ENCODE results near the gene PKNOX2. TPM values are rescaled to one million over a fixed set of nuclear protein-coding genes. Genes with fewer than 3 reads are reported as not detected.

The PKNOX2 gene
- total RNA-seq, 1 donor = under 0.01 TPM

DNA sequence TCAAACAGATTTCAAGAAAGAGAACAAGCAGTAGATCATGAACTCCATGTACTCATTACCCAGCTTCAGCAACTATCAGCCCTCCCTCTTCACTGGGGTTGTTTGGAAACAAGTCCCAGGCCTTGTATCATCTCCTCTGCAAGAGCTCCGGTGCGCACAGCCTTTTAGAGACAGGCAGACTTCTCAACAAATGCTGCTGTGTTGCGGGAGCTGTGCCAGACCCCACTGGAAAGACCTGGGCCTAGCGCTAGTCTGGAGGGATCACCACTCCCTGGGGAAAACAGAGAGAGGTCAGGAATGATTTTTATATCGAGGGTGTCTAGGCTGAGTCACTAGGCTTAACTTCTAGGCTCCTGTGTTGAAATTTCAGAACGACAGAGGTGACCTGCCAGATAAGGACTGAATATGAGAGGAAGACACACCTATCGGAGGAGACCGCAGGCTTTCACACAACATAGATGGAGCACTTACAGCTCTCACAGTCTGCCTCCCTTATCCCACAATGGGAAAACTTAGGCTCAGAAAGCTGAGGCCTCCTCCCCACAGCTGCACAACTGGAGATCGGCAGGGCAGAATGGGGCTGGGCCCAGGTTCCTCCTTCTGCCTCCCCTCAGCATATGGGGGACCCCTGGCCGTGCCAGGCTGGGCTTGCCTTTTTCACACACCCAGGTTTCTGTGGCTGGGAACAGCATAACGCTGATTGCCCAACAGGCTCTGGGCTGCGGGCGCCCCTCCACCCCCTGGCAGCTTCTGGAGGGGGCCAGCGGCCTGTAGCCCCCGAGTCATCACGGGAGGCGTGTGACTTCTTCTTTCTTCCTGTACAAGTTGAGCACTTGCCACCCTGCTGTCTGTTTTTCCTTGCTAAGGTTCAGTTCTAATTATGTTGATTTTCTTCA lies 86.0 kb downstream of the PKNOX2 start:
- Histone ChIP-seq H3K27ac (ENCODE audit: low read depth, low read length) (no peak overlapping the region), H3K4me1 (ENCODE audit: insufficient read depth, low read length) (no peaks in the 10 kb centered on the region), H3K9me3 (ENCODE audit: low read depth, low read length) (no peaks in the 10 kb centered on the region), H3K27me3 (ENCODE audit: insufficient read depth, low read length) (no peaks in the 10 kb centered on the region), H2AFZ (ENCODE audit: low read length) (no peak overlapping the region), H3K4me3 (ENCODE audit: insufficient read depth, low read length) (no peak overlapping the region), H3K36me3 (ENCODE audit: insufficient read depth, low read length) (no peaks in the 10 kb centered on the region), H4K20me1 (ENCODE audit: insufficient read depth, low read length) (no peaks in the 10 kb centered on the region), H3K4me2 (ENCODE audit: insufficient read depth, low read length) (no peak overlapping the region), H3K79me2 (ENCODE audit: insufficient read depth, low read length) (no peaks in the 10 kb centered on the region)
- no peak for TF ChIP-seq CTCF (IDR thresholded peaks at IDR 0.05; ENCODE audit: extremely low read depth, low read depth, low read length)
- DNase-seq (ENCODE audit: insufficient read length, low spot score, missing footprints) = no peak

DNA sequence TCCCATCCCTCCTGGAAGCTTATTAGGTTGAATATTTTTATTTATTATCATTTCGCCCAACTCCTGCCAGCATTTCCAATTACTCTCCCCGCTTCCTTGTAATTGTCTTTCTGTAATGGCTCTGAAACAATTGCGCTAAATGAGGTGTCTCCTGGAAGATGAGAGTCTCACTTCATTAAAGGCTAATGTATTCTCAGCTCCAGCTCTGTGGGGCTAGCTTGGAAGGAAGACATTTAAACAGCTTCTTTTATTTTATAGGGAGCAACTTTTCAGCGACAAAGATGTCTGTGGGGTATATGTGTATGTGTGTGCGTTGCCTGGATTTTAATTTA lies 86.6 kb downstream of the PKNOX2 start:
- H3K27ac ChIP-seq (ENCODE audit: low read depth, low read length) = no peak overlapping the region
- H2AFZ ChIP-seq (ENCODE audit: low read length) = no peak overlapping the region
- H4K20me1 ChIP-seq (ENCODE audit: insufficient read depth, low read length) = no peaks in the 10 kb centered on the region
- no peaks in the 10 kb centered on the region for H3K9me3 ChIP-seq (ENCODE audit: low read depth, low read length)
- H3K36me3 ChIP-seq (ENCODE audit: insufficient read depth, low read length) = no peaks in the 10 kb centered on the region
- H3K27me3 ChIP-seq (ENCODE audit: insufficient read depth, low read length) = no peaks in the 10 kb centered on the region
- no peaks in the 10 kb centered on the region for H3K79me2 ChIP-seq (ENCODE audit: insufficient read depth, low read length)
- H3K4me3 ChIP-seq (ENCODE audit: insufficient read depth, low read length) = no peak overlapping the region
- no peak overlapping the region for H3K4me2 ChIP-seq (ENCODE audit: insufficient read depth, low read length)
- TF ChIP-seq CTCF (IDR thresholded peaks at IDR 0.05; ENCODE audit: extremely low read depth, low read depth, low read length) = no peak
- DNase-seq (ENCODE audit: insufficient read length, low spot score, missing footprints) = no peak
- no peaks in the 10 kb centered on the region for H3K4me1 ChIP-seq (ENCODE audit: insufficient read depth, low read length)

GRCh38 chr11:125251956-125252355 lies 87.4 kb downstream of the PKNOX2 start:
- H2AFZ ChIP-seq (ENCODE audit: low read length) = no peak overlapping the region
- no peak for DNase-seq (ENCODE audit: insufficient read length, low spot score, missing footprints)
- TF ChIP-seq CTCF (IDR thresholded peaks at IDR 0.05; ENCODE audit: extremely low read depth, low read depth, low read length) = no peak
- H3K79me2 ChIP-seq (ENCODE audit: insufficient read depth, low read length) = no peaks in the 10 kb centered on the region
- H3K27ac ChIP-seq (ENCODE audit: low read depth, low read length) = no peak overlapping the region
- H3K36me3 ChIP-seq (ENCODE audit: insufficient read depth, low read length) = no peaks in the 10 kb centered on the region
- H3K27me3 ChIP-seq (ENCODE audit: insufficient read depth, low read length) = no peaks in the 10 kb centered on the region
- H3K4me2 ChIP-seq (ENCODE audit: insufficient read depth, low read length) = no peak overlapping the region
- no peaks in the 10 kb centered on the region for H3K4me1 ChIP-seq (ENCODE audit: insufficient read depth, low read length)
- H3K4me3 ChIP-seq (ENCODE audit: insufficient read depth, low read length) = no peak overlapping the region
- no peaks in the 10 kb centered on the region for H4K20me1 ChIP-seq (ENCODE audit: insufficient read depth, low read length)
- no peaks in the 10 kb centered on the region for H3K9me3 ChIP-seq (ENCODE audit: low read depth, low read length)

- no peaks in the 10 kb centered on the region for H3K36me3 ChIP-seq (ENCODE audit: insufficient read depth, low read length)
- no peak for TF ChIP-seq CTCF (IDR thresholded peaks at IDR 0.05; ENCODE audit: extremely low read depth, low read depth, low read length)
- H2AFZ ChIP-seq (ENCODE audit: low read length) = no peak overlapping the region
- H3K9me3 ChIP-seq (ENCODE audit: low read depth, low read length) = no peaks in the 10 kb centered on the region
- no peak overlapping the region for H3K4me3 ChIP-seq (ENCODE audit: insufficient read depth, low read length)
- H3K79me2 ChIP-seq (ENCODE audit: insufficient read depth, low read length) = no peaks in the 10 kb centered on the region
- no peak overlapping the region for H3K27ac ChIP-seq (ENCODE audit: low read depth, low read length)
- no peak overlapping the region for H3K4me2 ChIP-seq (ENCODE audit: insufficient read depth, low read length)
- no peaks in the 10 kb centered on the region for H3K27me3 ChIP-seq (ENCODE audit: insufficient read depth, low read length)
- DNase-seq (ENCODE audit: insufficient read length, low spot score, missing footprints) = no peak
- H4K20me1 ChIP-seq (ENCODE audit: insufficient read depth, low read length) = no peaks in the 10 kb centered on the region
- no peaks in the 10 kb centered on the region for H3K4me1 ChIP-seq (ENCODE audit: insufficient read depth, low read length)
Measured at GRCh38 chr11:125253289-125253688, 88.7 kb downstream of the PKNOX2 start.

All from osteoblast (primary cell).